HepG2 (cell line): Measurements from ENCODE around the gene DCC. TPM values are rescaled to one million over a fixed set of nuclear protein-coding genes. Genes with fewer than 3 reads are reported as not detected.

Experiments
- ATAC-seq: fragments of 200-7000 bp; cut with Tn5 transposase; 3 replicates; pipeline ENCODE4 v1.9.1; 2020; ENCODE audit warnings: mild to moderate bottlenecking, moderate library complexity
- BruUV-seq: library from RNA; stranded (reverse); fragments of 400-500 nt; replicated peaks from 2 replicates; lab custom pipeline; 2021; lab: Mats Ljungman, UMichigan
- CTCF ChIA-PET: fragments of 300-600 bp; formaldehyde crosslinking; extraction: SDS; loops from one replicate; lab custom pipeline; 2021; ENCODE audit warnings: low total read pairs, inconsistent platforms, low intra/inter-chr PET ratio; lab: Yijun Ruan, JAX
- POLR2A ChIA-PET: fragments of 350-600 bp; sonication (Branson Sonifier 250); formaldehyde crosslinking; loops from one replicate; lab custom pipeline; 2020; ENCODE audit warnings: antibody characterized with exemption, inconsistent platforms; lab: Yijun Ruan, JAX
- DNase-seq: peaks from one replicate; pipeline ENCODE4 v3.0.0-alpha.2; 2015; ENCODE audit warnings: low spot score
- FAIRE-seq: peaks from 3 replicates; lab custom pipeline; 2011; peaks lifted over from hg19 to GRCh38; lab: Jason Lieb, UNC
- H2AFZ ChIP-seq: one replicate; pipeline ENCODE4 v1.6.1; 2011; ENCODE audit warnings: low read length, inconsistent platforms
- H3K27ac ChIP-seq: fragments of 300-600 bp; 3 replicates; pipeline ENCODE4 v1.8.0; 2011; ENCODE audit warnings: mixed run types, mild to moderate bottlenecking, mixed read lengths, low read length, inconsistent platforms; ENCODE audit not compliant: insufficient read depth; ENCODE audit errors: extremely low read length
- H3K27me3 ChIP-seq, 2 experiments: fragments of 200-600 bp in 1 of 2; 2 replicates in 1 of 2; 3 replicates in 1 of 2; pipeline versions ENCODE4 v1.6.0 to v1.8.0; 2011; ENCODE audit warnings: low read length in 2 of 2, mild to moderate bottlenecking in 2 of 2, moderate library complexity in 2 of 2, inconsistent platforms in 1 of 2; ENCODE audit not compliant: insufficient read depth in 2 of 2, control insufficient read depth in 1 of 2
- H3K36me3 ChIP-seq, 2 experiments: fragments of 200-600 bp in 1 of 2; replicated peaks in 1 of 2; 2 replicates in 1 of 2; 3 replicates in 1 of 2; pipeline versions ENCODE4 v1.5.1 to v1.8.0; 2011; ENCODE audit warnings: low read length in 2 of 2, inconsistent platforms in 1 of 2; ENCODE audit not compliant: insufficient read depth in 2 of 2, control insufficient read depth in 1 of 2
- H3K4me1 ChIP-seq: 2 replicates; pipeline ENCODE4 v1.5.1; 2012; ENCODE audit warnings: low read length, inconsistent platforms; ENCODE audit not compliant: insufficient read depth
- H3K4me2 ChIP-seq: 2 replicates; pipeline ENCODE4 v1.6.0; 2011; ENCODE audit warnings: low read depth, low read length, inconsistent platforms
- H3K4me3 ChIP-seq, 3 experiments: fragments of 200-600 bp in 1 of 3; sonication (generic), shearing (Covaris generic) in 1 of 3; replicated peaks in 1 of 3; 2 replicates each; pipeline ENCODE4 v1.5.1; 2011 to 2016; ENCODE audit warnings: low read length in 3 of 3, inconsistent platforms in 2 of 3, low read depth in 2 of 3, mild to moderate bottlenecking in 2 of 3, control low read depth in 1 of 3, mixed read lengths in 1 of 3; ENCODE audit not compliant: insufficient read depth in 1 of 3
- H3K79me2 ChIP-seq: one replicate; pipeline ENCODE4 v1.6.1; 2011; ENCODE audit warnings: low read length, inconsistent platforms; ENCODE audit not compliant: insufficient read depth
- H3K9ac ChIP-seq: 2 replicates; pipeline ENCODE4 v1.6.0; 2011; ENCODE audit warnings: mild to moderate bottlenecking, low read depth, low read length, inconsistent platforms; ENCODE audit not compliant: insufficient read depth
- H3K9me3 ChIP-seq: 2 replicates; pipeline ENCODE4 v1.5.1; 2012; ENCODE audit warnings: mild to moderate bottlenecking, low read length
- H4K20me1 ChIP-seq: 2 replicates; pipeline ENCODE4 v1.6.0; 2011; ENCODE audit warnings: inconsistent platforms, mild to moderate bottlenecking, low read length, moderate library complexity; ENCODE audit not compliant: insufficient read depth
- FOXK2 ChIP-seq: fragments of 450-650 bp; IDR thresholded peaks from 2 replicates; pipeline ENCODE4 v1.6.1; 2016
- GLI4 ChIP-seq: sonication (generic); formaldehyde crosslinking; IDR thresholded peaks from 2 replicates; pipeline ENCODE4 v1.5.1; 2020; ENCODE audit warnings: missing genetic modification reagents, mild to moderate bottlenecking, moderate library complexity, borderline replicate concordance
- NBN ChIP-seq: fragments of 450-650 bp; conservative IDR thresholded peaks from 2 replicates; pipeline ENCODE4 v1.6.1; 2017
- RORA ChIP-seq: sonication (generic); formaldehyde crosslinking; IDR thresholded peaks from 2 replicates; pipeline ENCODE4 v1.5.0; 2020; ENCODE audit warnings: mild to moderate bottlenecking, missing genetic modification reagents, moderate library complexity
- ZNF276 ChIP-seq: sonication (generic); formaldehyde crosslinking; IDR thresholded peaks from 2 replicates; pipeline ENCODE4 v1.4.0; 2020; ENCODE audit warnings: mild to moderate bottlenecking, low read depth, missing genetic modification reagents
- ZNF350 ChIP-seq: sonication (generic); formaldehyde crosslinking; IDR thresholded peaks from 2 replicates; pipeline ENCODE4 v1.4.0; 2020; ENCODE audit warnings: mild to moderate bottlenecking, low read depth, missing genetic modification reagents, borderline replicate concordance
- ZNF841 ChIP-seq: sonication (generic); formaldehyde crosslinking; IDR thresholded peaks from 2 replicates; pipeline ENCODE4 v1.8.1; 2023; ENCODE audit warnings: missing genetic modification reagents, borderline replicate concordance
- WGBS: methylation state at CpG from one replicate; pipeline ENCODE4 v1.1.6; 2017; ENCODE audit warnings: low lambda C conversion rate; 5-methylcytosine and 5-hydroxymethylcytosine counted together
- in situ Hi-C: cut with HindIII; loops from 2 replicates; pipeline ENCODE4 v1.10.0; 2017; ENCODE audit warnings: low pct_unique_long_range_greater_than_20kb; ENCODE audit not compliant: extremely low pct_ligation_motif_present
- intact Hi-C: fragments of 100-400 bp; cut with micrococcal nuclease; formaldehyde crosslinking; loops from one replicate; pipeline ENCODE4 v1.10.0; 2022; ENCODE audit not compliant: unreplicated experiment
- polyA plus RNA-seq, 8 experiments: library from polyadenylated mRNA; depleted of rRNA in 3 of 8; stranded (reverse) in 7 of 8; unstranded in 1 of 8; fragments of >200 nt; fragmentation: Illumina TruSeq in 4 of 8; extraction: Trizol in 4 of 8; gene quantifications; 2 replicates each; pipeline versions ENCODE4 v1.2.1 to v1.2.3, GENCODE V29; 2011 to 2016; ENCODE audit warnings: low read depth in 4 of 8, missing spikeins in 1 of 8, mixed read lengths in 1 of 8; ENCODE audit not compliant: insufficient read depth in 1 of 8
- total RNA-seq, 5 experiments: library from RNA; depleted of rRNA; stranded (reverse); fragments of >200 nt; fragmentation: Illumina TruSeq; extraction: Trizol; gene quantifications; 2 replicates each; pipeline ENCODE4 v1.2.3, GENCODE V29; 2016; ENCODE audit warnings: low read depth in 1 of 5

The DCC gene
- total and polyA plus RNA-seq, 2 of the 13 experiments (the other 11 are each of a cell fraction or from before 2014, with no cell fraction given) = not detected

GRCh38 chr18:52572036-52573000 lies 232.3 kb downstream of the DCC start (continued):
- no peak for TF ChIP-seq GLI4
- TF ChIP-seq, all 625 proteins: peak for 0

- Histone ChIP-seq H3K27me3 (no peaks in the 10 kb centered on the region), H3K4me2 (no peak overlapping the region), H3K9ac (no peak overlapping the region), H2AFZ (no peak overlapping the region), H3K27ac (no peak overlapping the region), H3K4me3 (no peak overlapping the region), H3K4me1 (no peaks in the 10 kb centered on the region), H4K20me1 (no peaks in the 10 kb centered on the region), H3K79me2 (no peaks in the 10 kb centered on the region), H3K9me3 (no peaks in the 10 kb centered on the region), H3K36me3 (no peaks in the 10 kb centered on the region)
- intact Hi-C loops (no loop called here), in situ Hi-C loops (no loop called here)
- ChIA-PET CTCF (no interaction called here), POLR2A (no interaction called here)
- FAIRE-seq (no peak), ATAC-seq (no peak), DNase-seq (no peak)
- no TSS peak for BruUV-seq
- WGBS = 0% methylated on average over 3 of the region's 3 CpGs
- TF ChIP-seq NBN (no peak), ZNF276 (CRISPR knock-in tag) (no peak), ZNF841 (CRISPR knock-in tag) (no peak), FOXK2 (no peak), RORA (CRISPR knock-in tag) (no peak), ZNF350 (CRISPR knock-in tag) (no peak)
These were observed 237.8 kb downstream of the DCC start for GRCh38 chr18:52577795-52578194.
